Activated CD4-positive, alpha-beta memory T cell treated with anti-CD3 and anti-CD28 coated beads for 36 hours (primary cell): ENCODE measurements around the gene NFIA. TPM values are rescaled to one million over a fixed set of nuclear protein-coding genes. Genes with fewer than 3 reads are reported as not detected.

Source experiments
- CTCF ChIA-PET: fragments of 350-600 bp; sonication (Branson Sonifier 250); formaldehyde crosslinking; loops from one replicate; lab custom pipeline; 2021; ENCODE audit warnings: antibody characterized with exemption, inconsistent platforms; lab: Charles Lee
- POLR2A ChIA-PET: fragments of 350-600 bp; sonication (Branson Sonifier 250); formaldehyde crosslinking; loops from one replicate; lab custom pipeline; 2021; ENCODE audit warnings: antibody characterized with exemption; lab: Charles Lee
- DNase-seq: peaks from one replicate; pipeline ENCODE4 v3.0.0-alpha.2; 2020
- H3K27ac Mint-ChIP-seq: one replicate; pipeline ENCODE4 v1.8.0; 2021; ENCODE audit warnings: mixed read lengths
- H3K27me3 Mint-ChIP-seq: one replicate; pipeline ENCODE4 v1.8.0; 2021; ENCODE audit warnings: mixed read lengths
- H3K36me3 Mint-ChIP-seq: one replicate; pipeline ENCODE4 v1.8.0; 2021; ENCODE audit warnings: mixed read lengths
- H3K4me1 Mint-ChIP-seq: one replicate; pipeline ENCODE4 v1.8.0; 2021; ENCODE audit warnings: low read depth, mixed read lengths
- H3K4me3 Mint-ChIP-seq: one replicate; pipeline ENCODE4 v1.8.0; 2021; ENCODE audit warnings: mild to moderate bottlenecking, mixed read lengths
- H3K9me3 Mint-ChIP-seq: one replicate; pipeline ENCODE4 v1.8.0; 2021; ENCODE audit warnings: mixed read lengths
- intact Hi-C: fragments of 100-400 bp; cut with micrococcal nuclease; formaldehyde crosslinking; loops from one replicate; pipeline ENCODE4 v1.15.1; 2023
- total RNA-seq, 2 experiments: library from RNA; stranded (reverse); gene quantifications; one replicate each; pipeline ENCODE4 v1.2.3, GENCODE V29; 2021

The NFIA gene
- total RNA-seq, 2 experiments from 2014 or later, result 5.3 to 7.1 TPM

DNA sequence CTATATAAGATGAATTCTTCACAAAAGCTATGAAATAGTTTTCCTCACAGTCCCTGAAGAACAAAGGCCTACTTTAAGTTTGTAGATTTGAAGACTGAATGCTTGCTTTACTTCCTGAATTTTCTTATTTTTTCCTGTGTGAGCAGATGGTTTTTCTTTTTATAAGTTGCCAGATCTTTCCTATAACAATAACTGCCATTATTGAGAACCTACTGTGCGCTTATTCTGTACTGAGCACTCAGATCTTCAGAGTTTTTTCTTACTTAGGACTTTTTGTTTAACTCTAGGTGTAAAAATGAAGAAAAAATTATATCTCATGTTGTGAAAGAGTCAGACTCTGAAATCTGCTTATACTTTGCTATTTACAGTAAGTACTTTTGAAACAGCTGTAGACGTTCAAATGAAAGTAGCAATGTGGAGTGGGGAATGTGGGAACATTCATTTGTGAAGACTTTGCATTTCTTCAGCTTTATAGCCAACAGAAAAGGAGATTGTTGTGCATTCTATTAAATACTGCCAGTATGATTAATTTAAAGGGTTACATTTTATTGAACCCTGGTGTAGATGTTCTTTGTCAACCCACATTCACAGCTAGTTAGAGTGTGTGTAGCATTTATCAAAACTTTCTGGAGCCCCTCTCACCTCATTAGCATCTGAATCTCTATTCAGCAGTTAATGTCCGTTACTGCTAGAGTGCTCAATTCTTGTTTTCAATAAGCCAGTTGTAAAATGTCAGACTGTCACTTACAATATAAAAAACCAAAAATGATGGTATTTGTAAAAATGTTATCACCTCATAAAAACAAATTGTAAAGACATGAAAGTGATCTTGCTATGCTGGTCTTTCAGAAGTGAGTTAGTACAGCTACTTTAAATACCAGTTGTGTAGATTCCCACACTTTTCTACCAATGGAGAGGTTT lies 29.0 kb downstream of the NFIA start:
- Mint-ChIP-seq H3K27me3 (peaks cover 2% of the 10 kb centered on the region), H3K4me3 (no peak overlapping the region), H3K36me3 (peaks cover 2% of the 10 kb centered on the region), H3K9me3 (no peaks in the 10 kb centered on the region), H3K4me1 (no peaks in the 10 kb centered on the region), H3K27ac (no peak overlapping the region)
- DNase-seq, result no peak
- CTCF ChIA-PET, result interaction anchor here (0.6 kb wide), 1 partner anchor 360 kb away, joined by 3 read pairs; no protein-coding TSS in a partner anchor
- intact Hi-C loops, result no loop called here
- POLR2A ChIA-PET, result no interaction called here

DNA sequence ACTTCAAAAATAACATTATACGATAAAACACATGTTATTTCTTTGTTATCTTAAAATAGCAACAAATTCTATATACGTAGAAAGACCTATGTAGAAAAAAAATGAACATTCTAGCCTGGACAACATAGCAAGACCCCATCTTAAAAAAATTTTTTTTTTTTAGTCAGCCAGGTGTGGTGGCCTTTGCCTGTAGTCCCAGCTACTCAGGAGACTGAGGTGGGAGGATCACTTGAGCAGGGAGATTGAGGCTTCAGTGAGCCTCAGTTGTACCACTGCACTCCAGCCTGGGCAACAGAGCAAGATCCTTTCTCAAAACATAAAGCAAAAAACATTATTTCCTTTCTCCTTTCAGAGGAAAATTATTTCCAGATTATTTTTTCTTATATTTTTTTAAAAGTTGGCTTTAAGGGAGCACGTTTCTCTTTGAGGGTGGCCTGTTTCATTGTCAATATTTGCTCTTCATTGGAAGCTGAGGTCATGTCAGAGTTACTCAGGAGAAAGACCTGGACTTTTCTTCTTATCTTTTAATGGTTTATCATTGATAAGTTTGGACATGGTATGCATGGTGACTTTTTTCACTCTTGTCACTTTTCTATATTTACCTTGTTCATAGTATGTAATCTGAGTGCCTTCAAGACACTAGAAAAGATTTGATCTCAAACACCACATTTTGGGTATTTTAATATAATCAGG lies 32.0 kb downstream of the NFIA start:
- POLR2A ChIA-PET, result interaction anchor here (0.5 kb wide), 1 partner anchor 49 kb away, joined by 5 read pairs; no protein-coding TSS in a partner anchor
- Mint-ChIP-seq H3K27ac (no peak overlapping the region), H3K4me1 (no peaks in the 10 kb centered on the region), H3K27me3 (peaks cover 2% of the 10 kb centered on the region), H3K9me3 (no peaks in the 10 kb centered on the region), H3K4me3 (no peak overlapping the region), H3K36me3 (no peaks in the 10 kb centered on the region)
- intact Hi-C loops, result no loop called here
- CTCF ChIA-PET, result no interaction called here
- DNase-seq, result no peak

DNA sequence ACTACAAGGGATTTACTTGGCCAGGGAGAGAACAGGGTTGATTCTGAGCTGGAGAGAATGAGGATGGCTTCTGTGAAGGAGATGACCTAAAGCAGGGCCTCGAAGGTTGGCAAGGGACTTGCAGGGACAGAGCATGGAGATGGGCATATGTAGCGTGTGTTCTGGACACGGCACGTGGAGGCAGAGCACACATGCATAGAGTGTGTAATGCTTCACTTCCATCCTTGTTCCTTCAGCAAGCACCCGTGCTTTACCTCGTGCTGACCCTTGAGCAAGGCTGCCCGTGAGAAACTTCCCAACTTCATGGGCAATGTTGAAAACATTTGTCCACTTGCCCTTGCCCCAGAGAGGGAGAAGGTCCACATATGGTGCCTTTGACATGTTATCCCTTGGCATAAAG lies 33.1 kb downstream of the NFIA start:
- POLR2A ChIA-PET, result no interaction called here
- no peak overlapping the region for H3K27ac Mint-ChIP-seq
- intact Hi-C loops, result no loop called here
- no peaks in the 10 kb centered on the region for H3K36me3 Mint-ChIP-seq
- H3K27me3 Mint-ChIP-seq, result peaks cover 2% of the 10 kb centered on the region
- no peak overlapping the region for H3K4me3 Mint-ChIP-seq
- CTCF ChIA-PET, result no interaction called here
- DNase-seq, result no peak
- no peaks in the 10 kb centered on the region for H3K4me1 Mint-ChIP-seq
- no peaks in the 10 kb centered on the region for H3K9me3 Mint-ChIP-seq

DNA sequence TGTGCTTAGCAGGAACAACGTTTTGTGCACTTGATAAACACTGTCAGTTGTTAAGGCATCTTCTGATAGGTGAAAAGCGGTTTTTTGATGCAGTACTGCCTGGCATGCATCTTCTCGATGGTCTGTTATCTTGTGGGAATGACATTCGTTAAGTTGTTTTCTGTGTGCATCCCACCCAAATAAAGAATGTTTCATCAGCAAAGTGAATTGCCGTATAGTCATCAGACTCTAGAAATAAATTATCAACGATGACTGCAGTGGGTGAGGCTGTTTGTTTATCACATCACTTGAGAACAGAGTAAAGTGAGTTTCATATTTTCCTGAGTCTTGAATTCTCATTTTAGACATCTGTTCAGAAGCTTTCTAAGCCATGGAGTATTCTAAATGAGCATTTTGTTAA lies 34.1 kb downstream of the NFIA start:
- Mint-ChIP-seq H3K36me3 (no peaks in the 10 kb centered on the region), H3K27ac (no peak overlapping the region), H3K4me3 (no peak overlapping the region), H3K27me3 (peaks cover 2% of the 10 kb centered on the region), H3K4me1 (no peaks in the 10 kb centered on the region), H3K9me3 (no peaks in the 10 kb centered on the region)
- ChIA-PET POLR2A (no interaction called here), CTCF (no interaction called here)
- intact Hi-C loops, result no loop called here
- no peak for DNase-seq

DNA sequence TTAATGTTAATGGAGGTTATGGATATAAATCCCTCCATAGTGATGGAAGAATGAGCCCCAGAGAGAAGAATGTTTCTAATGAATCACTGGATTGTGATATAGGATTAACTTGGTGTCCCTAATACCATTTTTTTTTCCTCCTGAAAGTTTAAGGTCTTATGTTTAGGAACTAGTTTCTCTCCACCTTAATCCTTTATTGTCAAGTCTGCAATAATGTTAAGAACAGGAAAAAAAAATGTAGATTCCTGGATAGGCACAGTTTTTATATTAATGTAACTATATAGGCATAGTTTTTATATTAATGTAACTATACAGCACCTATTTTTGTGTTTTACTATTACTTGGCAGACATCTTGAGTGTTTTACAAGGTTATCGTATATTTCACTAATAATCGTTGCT lies 34.9 kb downstream of the NFIA start:
- DNase-seq, result no peak
- no peak overlapping the region for H3K4me3 Mint-ChIP-seq
- intact Hi-C loops, result no loop called here
- POLR2A ChIA-PET, result no interaction called here
- H3K27ac Mint-ChIP-seq, result no peak overlapping the region
- H3K4me1 Mint-ChIP-seq, result no peaks in the 10 kb centered on the region
- H3K27me3 Mint-ChIP-seq, result peaks cover 2% of the 10 kb centered on the region
- no peaks in the 10 kb centered on the region for H3K9me3 Mint-ChIP-seq
- no peaks in the 10 kb centered on the region for H3K36me3 Mint-ChIP-seq
- CTCF ChIA-PET, result no interaction called here

DNA sequence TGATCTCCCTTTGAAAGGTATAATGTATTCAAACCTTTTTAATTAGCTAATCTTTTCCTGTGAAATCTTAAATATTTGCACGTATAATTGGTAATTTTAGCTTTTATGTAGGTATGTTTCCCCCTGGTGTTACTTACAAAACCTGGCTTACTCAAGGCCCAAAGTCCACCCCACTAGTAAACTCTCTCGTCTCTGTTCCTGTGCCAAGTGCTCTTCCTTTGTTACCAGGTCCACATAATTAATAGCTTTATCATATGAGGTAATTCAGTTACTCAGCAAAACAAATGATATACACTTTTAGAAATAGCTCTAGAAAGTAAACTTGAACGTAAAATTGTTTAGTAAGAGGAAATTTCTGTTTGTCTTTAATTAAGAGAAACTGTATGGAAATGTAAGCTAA lies 36.7 kb downstream of the NFIA start:
- H3K4me3 Mint-ChIP-seq, result no peak overlapping the region
- POLR2A ChIA-PET, result no interaction called here
- H3K27ac Mint-ChIP-seq, result no peak overlapping the region
- H3K36me3 Mint-ChIP-seq, result no peaks in the 10 kb centered on the region
- H3K9me3 Mint-ChIP-seq, result no peaks in the 10 kb centered on the region
- CTCF ChIA-PET, result no interaction called here
- H3K27me3 Mint-ChIP-seq, result peaks cover 2% of the 10 kb centered on the region
- H3K4me1 Mint-ChIP-seq, result peaks cover 2% of the 10 kb centered on the region
- no peak for DNase-seq
- intact Hi-C loops, result no loop called here

DNA sequence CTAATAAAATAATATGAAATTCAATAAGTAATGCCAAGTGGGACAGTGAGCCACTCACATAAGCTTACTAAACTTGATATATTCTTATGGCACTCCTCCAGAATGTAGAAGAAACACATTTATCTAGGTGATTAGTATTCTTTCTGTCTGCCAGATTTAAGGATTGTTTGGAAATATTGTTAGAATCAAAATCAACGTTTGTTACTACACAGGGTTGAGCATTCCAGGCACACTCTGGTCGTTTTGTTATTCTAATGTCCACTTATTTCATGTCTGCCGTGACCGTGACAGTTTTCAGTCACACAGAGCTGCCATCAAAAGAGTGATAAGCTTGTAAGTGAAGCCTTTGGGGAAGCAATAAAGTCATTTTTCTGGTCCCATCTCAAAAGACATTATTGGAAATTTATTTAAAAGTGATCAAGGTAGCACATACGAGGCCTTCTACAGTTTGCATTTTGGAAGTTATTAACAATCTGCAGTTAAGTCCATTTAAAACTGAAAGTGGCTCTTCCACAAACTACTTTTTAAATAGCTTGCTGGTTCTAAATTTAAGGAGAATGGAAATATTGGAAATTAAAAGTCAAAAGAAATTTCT lies 38.0 kb downstream of the NFIA start:
- Mint-ChIP-seq H3K36me3 (no peaks in the 10 kb centered on the region), H3K4me3 (no peak overlapping the region), H3K9me3 (no peaks in the 10 kb centered on the region), H3K27me3 (peaks cover under 1% of the 10 kb centered on the region), H3K4me1 (peaks cover 3% of the 10 kb centered on the region), H3K27ac (no peak overlapping the region)
- POLR2A ChIA-PET, result no interaction called here
- intact Hi-C loops, result no loop called here
- no peak for DNase-seq
- CTCF ChIA-PET, result interaction anchor here (0.6 kb wide), 1 partner anchor 1011 kb away, joined by 4 read pairs; no protein-coding TSS in a partner anchor

DNA sequence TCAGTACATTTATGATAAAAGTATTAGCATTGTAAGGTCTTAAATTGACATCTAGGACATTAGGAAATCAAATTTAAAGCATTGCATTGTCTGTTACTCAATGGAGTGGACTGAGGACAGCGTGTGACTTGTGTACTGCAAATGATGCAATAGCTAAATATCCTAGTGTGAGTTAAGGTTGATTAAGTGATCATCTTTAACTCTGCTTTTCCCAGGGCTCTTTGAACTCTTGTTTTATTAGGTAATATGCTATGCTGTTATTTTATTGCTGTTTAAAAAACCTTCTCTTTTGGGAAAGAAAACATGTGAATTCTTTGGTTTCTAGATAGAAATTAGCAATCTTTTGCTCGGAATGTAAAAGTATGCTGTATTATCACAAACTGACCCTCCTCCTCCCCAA lies 38.6 kb downstream of the NFIA start:
- Mint-ChIP-seq H3K4me1 (peaks cover 3% of the 10 kb centered on the region), H3K27me3 (no peaks in the 10 kb centered on the region), H3K36me3 (no peaks in the 10 kb centered on the region), H3K9me3 (no peaks in the 10 kb centered on the region), H3K27ac (no peak overlapping the region), H3K4me3 (no peak overlapping the region)
- DNase-seq, result no peak
- POLR2A ChIA-PET, result no interaction called here
- intact Hi-C loops, result no loop called here
- CTCF ChIA-PET, result interaction anchor here (0.6 kb wide), 1 partner anchor 1011 kb away, joined by 4 read pairs; no protein-coding TSS in a partner anchor

DNA sequence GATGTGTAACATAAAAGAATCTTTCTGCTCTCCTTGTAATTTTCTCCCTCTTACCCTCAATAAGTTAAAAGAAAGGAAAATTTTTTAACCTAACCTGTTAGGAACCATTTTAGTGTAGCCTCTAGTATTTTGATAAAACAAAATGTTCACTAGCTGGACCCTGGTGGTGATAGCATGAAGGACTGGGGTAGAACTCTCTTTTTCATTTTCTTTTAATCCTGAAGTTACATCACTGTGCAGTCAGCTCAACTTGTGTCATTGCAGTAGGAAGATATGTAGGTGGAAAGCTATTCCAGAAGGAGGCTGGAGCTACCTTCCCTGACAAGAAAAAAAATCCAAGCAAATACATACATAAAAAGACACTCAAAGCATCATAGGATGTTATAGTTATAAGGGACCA lies 39.3 kb downstream of the NFIA start:
- CTCF ChIA-PET, result interaction anchor here (1.2 kb wide), 1 partner anchor 72 kb away, joined by 3 read pairs; no protein-coding TSS in a partner anchor
- no peak for DNase-seq

DNA sequence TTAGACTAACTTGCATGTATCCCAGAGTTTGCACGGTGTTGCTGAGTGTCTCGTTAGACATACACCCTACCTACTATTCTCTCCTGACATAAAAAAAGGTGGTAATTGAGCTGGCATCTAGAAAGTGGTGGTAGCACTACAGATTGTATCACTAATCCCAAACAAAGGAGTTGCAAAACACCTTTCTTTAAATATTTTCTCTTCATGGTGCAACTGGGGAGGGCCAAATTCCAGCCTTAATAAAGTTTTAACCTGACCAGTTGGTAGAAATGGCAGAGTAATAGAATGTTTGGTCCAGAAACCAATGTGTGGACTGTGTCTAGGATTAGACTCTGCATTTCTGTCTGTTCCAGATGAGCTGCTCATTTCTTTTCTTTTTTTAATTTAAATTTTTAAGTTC lies 40.0 kb downstream of the NFIA start:
- no peak overlapping the region for H3K27ac Mint-ChIP-seq
- no peaks in the 10 kb centered on the region for H3K27me3 Mint-ChIP-seq
- H3K9me3 Mint-ChIP-seq, result no peaks in the 10 kb centered on the region
- ChIA-PET POLR2A (no interaction called here), CTCF (interaction anchor here (1.2 kb wide), 1 partner anchor 73 kb away, joined by 3 read pairs; no protein-coding TSS in a partner anchor)
- intact Hi-C loops, result no loop called here
- DNase-seq, result no peak
- peaks cover 3% of the 10 kb centered on the region for H3K4me1 Mint-ChIP-seq
- no peaks in the 10 kb centered on the region for H3K36me3 Mint-ChIP-seq
- no peak overlapping the region for H3K4me3 Mint-ChIP-seq

More for the DNA sequence above, 39.3 kb downstream of the NFIA start:
- Mint-ChIP-seq H3K36me3 (no peaks in the 10 kb centered on the region), H3K4me3 (no peak overlapping the region), H3K4me1 (peaks cover 3% of the 10 kb centered on the region), H3K27me3 (no peaks in the 10 kb centered on the region), H3K27ac (no peak overlapping the region), H3K9me3 (no peaks in the 10 kb centered on the region)
- intact Hi-C loops, result no loop called here
- POLR2A ChIA-PET, result no interaction called here

DNA sequence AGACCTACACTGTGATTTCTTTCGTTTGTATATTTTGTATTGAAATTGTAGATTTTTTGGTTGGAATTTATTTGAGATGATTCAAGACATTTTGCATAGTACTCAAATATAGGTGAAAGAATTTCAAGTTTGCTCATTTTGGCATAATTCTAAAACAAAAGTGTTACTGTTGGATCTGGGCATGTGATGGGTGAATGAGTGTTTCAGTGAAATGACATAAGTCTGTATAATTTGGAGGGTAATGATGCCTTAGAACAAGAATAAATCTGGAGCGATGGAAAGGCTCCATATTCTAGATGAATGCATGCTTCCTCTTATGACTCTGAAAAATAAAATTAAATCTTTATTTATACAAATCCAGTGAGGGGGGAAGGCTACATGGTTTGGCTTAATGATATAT lies 41.0 kb downstream of the NFIA start:
- peaks cover 3% of the 10 kb centered on the region for H3K4me1 Mint-ChIP-seq
- H3K4me3 Mint-ChIP-seq, result no peak overlapping the region
- H3K27ac Mint-ChIP-seq, result no peak overlapping the region
- H3K9me3 Mint-ChIP-seq, result no peaks in the 10 kb centered on the region
- POLR2A ChIA-PET, result interaction anchor here (0.5 kb wide), 1 partner anchor 361 kb away, joined by 5 read pairs; no protein-coding TSS in a partner anchor
- no peak for DNase-seq
- H3K36me3 Mint-ChIP-seq, result no peaks in the 10 kb centered on the region
- intact Hi-C loops, result no loop called here
- CTCF ChIA-PET, result interaction anchor here (1.5 kb wide), 1 partner anchor 73 kb away, joined by 6 read pairs; no protein-coding TSS in a partner anchor
- no peaks in the 10 kb centered on the region for H3K27me3 Mint-ChIP-seq

DNA sequence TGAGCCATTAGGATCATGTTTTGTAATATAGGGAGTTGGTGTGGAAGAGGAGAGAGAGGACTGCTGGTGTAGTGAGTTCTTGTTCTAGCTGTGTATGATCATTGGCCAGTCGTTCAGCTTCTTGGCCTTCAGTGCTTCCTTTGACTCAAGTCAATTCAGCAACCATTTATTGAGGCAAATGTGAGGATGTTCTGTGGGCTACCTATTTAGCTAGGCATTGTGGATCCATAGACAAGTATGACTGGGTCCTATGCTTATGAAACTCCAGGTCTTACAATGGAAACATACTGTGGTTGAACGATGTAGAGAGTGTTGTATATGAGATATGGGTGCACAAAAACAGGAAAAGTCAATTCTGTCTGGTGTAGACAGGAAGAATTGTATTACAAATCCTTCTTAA lies 41.7 kb downstream of the NFIA start:
- no peak for DNase-seq
- Mint-ChIP-seq H3K9me3 (no peaks in the 10 kb centered on the region), H3K27ac (no peak overlapping the region), H3K27me3 (no peaks in the 10 kb centered on the region), H3K36me3 (no peaks in the 10 kb centered on the region), H3K4me3 (no peak overlapping the region), H3K4me1 (peaks cover 3% of the 10 kb centered on the region)
- intact Hi-C loops, result no loop called here
- POLR2A ChIA-PET, result no interaction called here
- CTCF ChIA-PET, result interaction anchor here (0.8 to 1.5 kb wide), 2 partner anchors 74 to 81 kb away, joined by 5 to 6 read pairs; no protein-coding TSS in a partner anchor
